SK-N-SH treated with all-trans-retinoic acid at 6 μM for 48 hours (cell line): ENCODE data around the gene HLCS.

Source experiments
- ATAC-seq: fragments of 200-7000 bp; cut with Tn5 transposase; 3 replicates; pipeline ENCODE4 v1.9.1; 2020; ENCODE audit warnings: mild to moderate bottlenecking, moderate library complexity
- ARNTL ChIP-seq: fragments of 450-650 bp; formaldehyde crosslinking; IDR thresholded peaks from 2 replicates; pipeline ENCODE4 v1.5.0; 2020; ENCODE audit warnings: low read depth, mild to moderate bottlenecking, moderate library complexity, borderline replicate concordance
- CSDC2 ChIP-seq: fragments of 250-450 bp; sonication (Bioruptor Pico); IDR thresholded peaks from 2 replicates; pipeline ENCODE4 v1.5.0; 2020; ENCODE audit warnings: mild to moderate bottlenecking, moderate library complexity
- ESRRG ChIP-seq: fragments of 250-450 bp; sonication (Bioruptor Pico); IDR thresholded peaks from 2 replicates; pipeline ENCODE4 v1.6.1; 2021; ENCODE audit warnings: mild to moderate bottlenecking
- GLIS3 ChIP-seq: fragments of 250-450 bp; sonication (Bioruptor Pico); IDR thresholded peaks from 2 replicates; pipeline ENCODE4 v1.5.0; 2020; ENCODE audit warnings: mild to moderate bottlenecking, moderate library complexity
- OSR1 ChIP-seq: fragments of 250-450 bp; sonication (Bioruptor Pico); IDR thresholded peaks from 2 replicates; pipeline ENCODE4 v1.8.0; 2022; ENCODE audit warnings: moderate library complexity, mild to moderate bottlenecking, inconsistent platforms
- TCF4 ChIP-seq: fragments of 250-450 bp; sonication (Bioruptor Pico); IDR thresholded peaks from 2 replicates; pipeline ENCODE4 v1.8.0; 2021; ENCODE audit warnings: mild to moderate bottlenecking, moderate library complexity, borderline replicate concordance
- TOX ChIP-seq: fragments of 250-450 bp; sonication (Bioruptor Pico); IDR thresholded peaks from 2 replicates; pipeline ENCODE4 v1.8.0; 2021; ENCODE audit warnings: mild to moderate bottlenecking, moderate library complexity, borderline replicate concordance
- ZC3H10 ChIP-seq: fragments of 250-450 bp; sonication (Bioruptor Pico); IDR thresholded peaks from 2 replicates; pipeline ENCODE4 v1.5.1; 2021; ENCODE audit warnings: mild to moderate bottlenecking, moderate library complexity
- ZFP3 ChIP-seq: fragments of 250-450 bp; sonication (Bioruptor Pico); IDR thresholded peaks from 2 replicates; pipeline ENCODE4 v1.5.0; 2020; ENCODE audit warnings: mild to moderate bottlenecking, moderate library complexity
- ZFP30 ChIP-seq: fragments of 450-650 bp; formaldehyde crosslinking; IDR thresholded peaks from 2 replicates; pipeline ENCODE4 v1.5.0; 2022; ENCODE audit warnings: mild to moderate bottlenecking, moderate library complexity
- ZNF70 ChIP-seq: fragments of 450-650 bp; formaldehyde crosslinking; IDR thresholded peaks from 2 replicates; pipeline ENCODE4 v1.5.0; 2020; ENCODE audit warnings: mild to moderate bottlenecking, moderate library complexity
- ZNF8 ChIP-seq: fragments of 450-650 bp; formaldehyde crosslinking; IDR thresholded peaks from 2 replicates; pipeline ENCODE4 v1.5.0; 2020; ENCODE audit warnings: mild to moderate bottlenecking, moderate library complexity
- TF ChIP-seq, protein P1 (sequence below): fragments of 250-450 bp; sonication (Bioruptor Pico); IDR thresholded peaks from 2 replicates; pipeline ENCODE4 v1.5.0; 2020; ENCODE audit warnings: mild to moderate bottlenecking, moderate library complexity
- TF ChIP-seq, protein P2 (sequence below): fragments of 250-450 bp; sonication (Bioruptor Pico); IDR thresholded peaks from 2 replicates; pipeline ENCODE4 v1.8.0; 2020; ENCODE audit warnings: mild to moderate bottlenecking, moderate library complexity, borderline replicate concordance
- TF ChIP-seq, protein P3 (sequence below): fragments of 250-450 bp; sonication (Bioruptor Pico); IDR thresholded peaks from 2 replicates; pipeline ENCODE4 v1.5.1; 2020; ENCODE audit warnings: low read depth, mild to moderate bottlenecking, moderate library complexity
- TF ChIP-seq, protein P4 (sequence below): fragments of 250-450 bp; sonication (Bioruptor Pico); IDR thresholded peaks from 2 replicates; pipeline ENCODE4 v1.5.1; 2021; ENCODE audit warnings: mild to moderate bottlenecking, moderate library complexity

HLCS gene

DNA sequence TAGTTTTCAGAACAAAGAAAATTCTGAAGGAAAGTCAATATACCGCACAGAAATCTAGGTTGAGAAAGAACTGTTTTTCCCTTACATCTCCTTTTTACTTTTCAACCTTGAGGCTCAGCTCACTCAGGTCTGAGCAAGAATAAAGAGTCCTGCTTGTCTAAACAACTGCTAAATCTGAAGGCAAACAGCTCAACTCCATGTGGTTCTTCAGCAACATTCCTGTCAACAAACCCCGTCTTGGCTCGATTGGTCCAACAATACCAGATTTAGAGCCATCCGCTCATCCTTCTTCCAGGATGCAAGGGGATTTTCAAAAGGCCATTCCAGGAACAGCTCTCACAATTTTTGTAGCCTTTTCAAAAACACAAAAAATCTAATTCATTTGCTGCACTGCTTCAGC is 119.8 kb downstream of the HLCS start (continued):
- TF ChIP-seq, protein P1, sequence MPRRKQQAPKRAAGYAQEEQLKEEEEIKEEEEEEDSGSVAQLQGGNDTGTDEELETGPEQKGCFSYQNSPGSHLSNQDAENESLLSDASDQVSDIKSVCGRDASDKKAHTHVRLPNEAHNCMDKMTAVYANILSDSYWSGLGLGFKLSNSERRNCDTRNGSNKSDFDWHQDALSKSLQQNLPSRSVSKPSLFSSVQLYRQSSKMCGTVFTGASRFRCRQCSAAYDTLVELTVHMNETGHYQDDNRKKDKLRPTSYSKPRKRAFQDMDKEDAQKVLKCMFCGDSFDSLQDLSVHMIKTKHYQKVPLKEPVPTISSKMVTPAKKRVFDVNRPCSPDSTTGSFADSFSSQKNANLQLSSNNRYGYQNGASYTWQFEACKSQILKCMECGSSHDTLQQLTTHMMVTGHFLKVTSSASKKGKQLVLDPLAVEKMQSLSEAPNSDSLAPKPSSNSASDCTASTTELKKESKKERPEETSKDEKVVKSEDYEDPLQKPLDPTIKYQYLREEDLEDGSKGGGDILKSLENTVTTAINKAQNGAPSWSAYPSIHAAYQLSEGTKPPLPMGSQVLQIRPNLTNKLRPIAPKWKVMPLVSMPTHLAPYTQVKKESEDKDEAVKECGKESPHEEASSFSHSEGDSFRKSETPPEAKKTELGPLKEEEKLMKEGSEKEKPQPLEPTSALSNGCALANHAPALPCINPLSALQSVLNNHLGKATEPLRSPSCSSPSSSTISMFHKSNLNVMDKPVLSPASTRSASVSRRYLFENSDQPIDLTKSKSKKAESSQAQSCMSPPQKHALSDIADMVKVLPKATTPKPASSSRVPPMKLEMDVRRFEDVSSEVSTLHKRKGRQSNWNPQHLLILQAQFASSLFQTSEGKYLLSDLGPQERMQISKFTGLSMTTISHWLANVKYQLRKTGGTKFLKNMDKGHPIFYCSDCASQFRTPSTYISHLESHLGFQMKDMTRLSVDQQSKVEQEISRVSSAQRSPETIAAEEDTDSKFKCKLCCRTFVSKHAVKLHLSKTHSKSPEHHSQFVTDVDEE (CRISPR knock-in tag) = no peak

DNA sequence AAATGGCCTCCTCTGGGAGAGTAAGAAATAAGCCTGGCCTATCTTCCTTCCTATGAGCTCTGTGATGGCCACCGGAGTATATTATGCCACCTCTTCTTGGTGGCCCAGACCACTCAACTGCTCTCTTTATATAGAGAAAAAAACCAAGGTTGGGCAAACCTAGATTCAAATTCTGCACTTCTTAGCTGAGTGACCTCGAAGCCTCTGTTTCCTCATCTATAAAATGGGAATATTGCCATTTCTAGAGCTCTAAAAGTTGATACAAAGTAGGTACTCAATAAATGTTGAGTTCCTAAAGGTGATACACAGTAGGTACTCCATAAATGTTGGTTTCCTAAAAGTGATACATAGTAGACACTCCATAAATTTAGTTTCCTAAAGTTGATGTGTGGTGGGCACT is 120.7 kb downstream of the HLCS start:
- ATAC-seq = no peak
- TF ChIP-seq, protein P2, sequence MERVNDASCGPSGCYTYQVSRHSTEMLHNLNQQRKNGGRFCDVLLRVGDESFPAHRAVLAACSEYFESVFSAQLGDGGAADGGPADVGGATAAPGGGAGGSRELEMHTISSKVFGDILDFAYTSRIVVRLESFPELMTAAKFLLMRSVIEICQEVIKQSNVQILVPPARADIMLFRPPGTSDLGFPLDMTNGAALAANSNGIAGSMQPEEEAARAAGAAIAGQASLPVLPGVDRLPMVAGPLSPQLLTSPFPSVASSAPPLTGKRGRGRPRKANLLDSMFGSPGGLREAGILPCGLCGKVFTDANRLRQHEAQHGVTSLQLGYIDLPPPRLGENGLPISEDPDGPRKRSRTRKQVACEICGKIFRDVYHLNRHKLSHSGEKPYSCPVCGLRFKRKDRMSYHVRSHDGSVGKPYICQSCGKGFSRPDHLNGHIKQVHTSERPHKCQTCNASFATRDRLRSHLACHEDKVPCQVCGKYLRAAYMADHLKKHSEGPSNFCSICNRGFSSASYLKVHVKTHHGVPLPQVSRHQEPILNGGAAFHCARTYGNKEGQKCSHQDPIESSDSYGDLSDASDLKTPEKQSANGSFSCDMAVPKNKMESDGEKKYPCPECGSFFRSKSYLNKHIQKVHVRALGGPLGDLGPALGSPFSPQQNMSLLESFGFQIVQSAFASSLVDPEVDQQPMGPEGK (CRISPR knock-in tag) = no peak

DNA sequence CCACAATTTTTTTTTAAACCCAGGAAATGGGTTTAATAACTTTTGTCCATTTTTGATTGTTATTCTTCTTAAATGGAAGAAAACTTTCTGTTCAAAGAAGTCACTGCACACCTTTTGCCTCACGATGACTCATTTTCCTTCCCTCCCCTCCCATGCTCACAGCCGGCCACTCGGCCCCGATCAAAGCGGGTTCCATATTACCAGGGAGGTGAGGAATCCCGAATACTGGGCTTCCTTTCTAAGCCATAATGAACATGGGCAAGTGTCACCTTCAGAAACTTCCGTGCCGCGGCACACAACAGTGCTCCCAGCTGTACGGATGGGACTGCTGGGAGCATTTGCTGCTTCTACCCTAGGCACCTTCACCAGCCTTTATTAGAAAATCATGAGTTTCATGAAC is 121.4 kb downstream of the HLCS start:
- TF ChIP-seq GLIS3 (CRISPR knock-in tag) (no peak), TOX (CRISPR knock-in tag) (no peak), ZC3H10 (CRISPR knock-in tag) (no peak), OSR1 (no peak), TCF4 (CRISPR knock-in tag) (no peak), ZFP3 (no peak), ARNTL (CRISPR knock-in tag) (no peak), CSDC2 (CRISPR knock-in tag) (no peak), ZFP30 (CRISPR knock-in tag) (no peak), ZNF70 (CRISPR knock-in tag) (no peak), ZNF8 (CRISPR knock-in tag) (no peak), ESRRG (CRISPR knock-in tag) (no peak)
- TF ChIP-seq, protein P3, sequence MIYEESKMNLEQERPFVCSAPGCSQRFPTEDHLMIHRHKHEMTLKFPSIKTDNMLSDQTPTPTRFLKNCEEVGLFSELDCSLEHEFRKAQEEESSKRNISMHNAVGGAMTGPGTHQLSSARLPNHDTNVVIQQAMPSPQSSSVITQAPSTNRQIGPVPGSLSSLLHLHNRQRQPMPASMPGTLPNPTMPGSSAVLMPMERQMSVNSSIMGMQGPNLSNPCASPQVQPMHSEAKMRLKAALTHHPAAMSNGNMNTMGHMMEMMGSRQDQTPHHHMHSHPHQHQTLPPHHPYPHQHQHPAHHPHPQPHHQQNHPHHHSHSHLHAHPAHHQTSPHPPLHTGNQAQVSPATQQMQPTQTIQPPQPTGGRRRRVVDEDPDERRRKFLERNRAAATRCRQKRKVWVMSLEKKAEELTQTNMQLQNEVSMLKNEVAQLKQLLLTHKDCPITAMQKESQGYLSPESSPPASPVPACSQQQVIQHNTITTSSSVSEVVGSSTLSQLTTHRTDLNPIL (CRISPR knock-in tag) = no peak
- TF ChIP-seq, protein P4, sequence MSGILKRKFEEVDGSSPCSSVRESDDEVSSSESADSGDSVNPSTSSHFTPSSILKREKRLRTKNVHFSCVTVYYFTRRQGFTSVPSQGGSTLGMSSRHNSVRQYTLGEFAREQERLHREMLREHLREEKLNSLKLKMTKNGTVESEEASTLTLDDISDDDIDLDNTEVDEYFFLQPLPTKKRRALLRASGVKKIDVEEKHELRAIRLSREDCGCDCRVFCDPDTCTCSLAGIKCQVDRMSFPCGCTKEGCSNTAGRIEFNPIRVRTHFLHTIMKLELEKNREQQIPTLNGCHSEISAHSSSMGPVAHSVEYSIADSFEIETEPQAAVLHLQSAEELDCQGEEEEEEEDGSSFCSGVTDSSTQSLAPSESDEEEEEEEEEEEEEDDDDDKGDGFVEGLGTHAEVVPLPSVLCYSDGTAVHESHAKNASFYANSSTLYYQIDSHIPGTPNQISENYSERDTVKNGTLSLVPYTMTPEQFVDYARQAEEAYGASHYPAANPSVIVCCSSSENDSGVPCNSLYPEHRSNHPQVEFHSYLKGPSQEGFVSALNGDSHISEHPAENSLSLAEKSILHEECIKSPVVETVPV (CRISPR knock-in tag) = no peak
- TF ChIP-seq, protein P2 (CRISPR knock-in tag) = no peak
- TF ChIP-seq, protein P1 (CRISPR knock-in tag) = no peak
- TF ChIP-seq, all 23 proteins: peak for 0
- ATAC-seq = no peak
